Non-pigmented ciliary epithelial cell (primary cell): ENCODE data around the gene RBM19.

Experiments used
- DNase-seq: peaks from one replicate; pipeline ENCODE4 v3.0.0-alpha.2; 2010; ENCODE audit warnings: low read depth

The RBM19 gene

GRCh38 chr12:113804961-113805600 is 161.0 kb downstream of the RBM19 start:
- no peak for DNase-seq

- no peak for DNase-seq
Observed at GRCh38 chr12:113803759-113804140, 162.4 kb downstream of the RBM19 start.

- DNase-seq: no peak
Observed at GRCh38 chr12:113802966-113803758, 163.0 kb downstream of the RBM19 start.

- DNase-seq: no peak
Observed at GRCh38 chr12:113802000-113802749, 163.9 kb downstream of the RBM19 start.

GRCh38 chr12:113800201-113800600 is 165.9 kb downstream of the RBM19 start:
- no peak for DNase-seq

- DNase-seq: no peak
Observed at GRCh38 chr12:113798552-113798951, 167.6 kb downstream of the RBM19 start.

- DNase-seq: no peak
Observed at GRCh38 chr12:113797535-113797868, 168.6 kb downstream of the RBM19 start.

- DNase-seq: no peak
Observed at GRCh38 chr12:113796852-113797534, 169.1 kb downstream of the RBM19 start.

GRCh38 chr12:113796066-113796827 is 169.9 kb downstream of the RBM19 start:
- DNase-seq: no peak

GRCh38 chr12:113795445-113795844 is 170.7 kb downstream of the RBM19 start:
- no peak for DNase-seq

GRCh38 chr12:113794774-113795173 is 171.4 kb downstream of the RBM19 start:
- DNase-seq: no peak

- no peak for DNase-seq
Observed at GRCh38 chr12:113793250-113793649, 172.9 kb downstream of the RBM19 start.

GRCh38 chr12:113792450-113792849 is 173.7 kb downstream of the RBM19 start:
- DNase-seq: no peak

GRCh38 chr12:113788020-113788856 is 177.9 kb downstream of the RBM19 start:
- no peak for DNase-seq

GRCh38 chr12:113786107-113786506 is 180.0 kb downstream of the RBM19 start:
- no peak for DNase-seq

GRCh38 chr12:113783811-113784210 is 182.3 kb downstream of the RBM19 start:
- DNase-seq: no peak

GRCh38 chr12:113782873-113783272 is 183.3 kb downstream of the RBM19 start:
- DNase-seq: no peak

GRCh38 chr12:113781415-113782198 is 184.5 kb downstream of the RBM19 start:
- DNase-seq: no peak

- no peak for DNase-seq
Observed at GRCh38 chr12:113779774-113780173, 186.4 kb downstream of the RBM19 start.
